ENCODE data around the gene ACOT13.
"Not testable (repeated sequence)": the region's sequence is repeated elsewhere in the genome, so short reads cannot be mapped to it uniquely, and the experiment has no call there.

ACOT13 gene

DNA sequence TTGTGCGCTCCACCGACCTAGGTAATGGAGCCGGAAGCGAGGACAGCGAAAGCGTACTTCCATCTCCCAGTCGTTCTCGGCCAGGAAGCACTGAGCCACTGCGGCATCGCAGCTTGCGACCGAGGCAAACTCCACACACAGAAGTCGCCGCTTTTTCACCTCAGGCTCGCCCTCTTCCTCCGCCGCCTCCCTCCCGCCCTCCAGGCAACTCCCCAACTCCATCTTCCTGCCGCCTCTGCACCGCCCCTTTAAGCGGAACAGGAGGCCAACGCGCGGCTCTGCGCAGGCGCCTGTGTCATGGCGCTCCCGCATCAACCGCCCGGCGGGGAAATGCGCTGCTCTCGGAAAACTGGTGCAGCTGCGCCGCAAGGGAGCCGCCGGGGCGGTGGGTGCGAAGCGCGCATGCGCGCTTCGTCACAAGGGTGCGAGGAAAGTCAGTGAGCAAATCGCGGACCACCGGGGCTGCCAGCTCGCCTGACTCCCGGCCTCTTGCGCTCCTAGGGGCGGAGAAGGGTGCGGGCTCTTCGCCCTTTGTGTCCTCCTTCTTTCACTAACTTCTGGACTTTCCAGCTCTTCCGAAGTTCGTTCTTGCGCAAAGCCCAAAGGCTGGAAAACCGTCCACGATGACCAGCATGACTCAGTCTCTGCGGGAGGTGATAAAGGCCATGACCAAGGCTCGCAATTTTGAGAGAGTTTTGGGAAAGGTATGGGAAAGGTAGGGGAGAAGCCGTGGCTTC is at the start of gene ACOT13, which contains the start of gene TDP2:
TSS of gene ACOT13 (plus strand) at position 437 of the 737 bp plus-strand sequence. CDS start at position 624, 187 bp downstream.
TSS of gene TDP2 (minus strand) at position 259 of the 737 bp plus-strand sequence. CDS start at position 222, 37 bp downstream.
- peak; percentile 85 to 91 for DNase-seq (ENCODE audit: low read depth in 2 of 2, low spot score in 1 of 2)

DNA sequence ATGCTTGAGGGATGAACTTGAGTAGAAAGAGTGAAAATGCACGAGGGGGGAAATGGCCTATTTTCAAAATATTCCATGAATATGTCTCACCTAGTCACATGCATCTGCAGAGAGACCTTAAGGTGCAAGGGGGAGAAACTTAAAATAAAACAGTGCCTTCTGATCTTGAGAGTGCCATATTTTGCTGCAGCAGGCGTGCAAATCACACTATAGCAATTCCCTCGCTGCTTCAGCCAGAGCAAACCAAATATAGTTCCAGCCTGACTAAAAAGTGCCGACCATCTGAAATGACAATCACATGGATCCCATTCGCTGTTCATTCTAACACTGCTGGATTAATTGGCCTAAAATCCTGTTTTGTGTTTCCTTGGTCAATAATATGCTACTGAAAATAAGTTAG is 47.2 kb upstream of the ACOT13 start:
- DNase-seq (ENCODE audit: low read depth in 2 of 2, low spot score in 1 of 2) = no peak

GRCh38 chr6:24620637-24621036 is 46.2 kb upstream of the ACOT13 start:
- DNase-seq (ENCODE audit: low read depth in 2 of 2, low spot score in 1 of 2) = no peak

DNA sequence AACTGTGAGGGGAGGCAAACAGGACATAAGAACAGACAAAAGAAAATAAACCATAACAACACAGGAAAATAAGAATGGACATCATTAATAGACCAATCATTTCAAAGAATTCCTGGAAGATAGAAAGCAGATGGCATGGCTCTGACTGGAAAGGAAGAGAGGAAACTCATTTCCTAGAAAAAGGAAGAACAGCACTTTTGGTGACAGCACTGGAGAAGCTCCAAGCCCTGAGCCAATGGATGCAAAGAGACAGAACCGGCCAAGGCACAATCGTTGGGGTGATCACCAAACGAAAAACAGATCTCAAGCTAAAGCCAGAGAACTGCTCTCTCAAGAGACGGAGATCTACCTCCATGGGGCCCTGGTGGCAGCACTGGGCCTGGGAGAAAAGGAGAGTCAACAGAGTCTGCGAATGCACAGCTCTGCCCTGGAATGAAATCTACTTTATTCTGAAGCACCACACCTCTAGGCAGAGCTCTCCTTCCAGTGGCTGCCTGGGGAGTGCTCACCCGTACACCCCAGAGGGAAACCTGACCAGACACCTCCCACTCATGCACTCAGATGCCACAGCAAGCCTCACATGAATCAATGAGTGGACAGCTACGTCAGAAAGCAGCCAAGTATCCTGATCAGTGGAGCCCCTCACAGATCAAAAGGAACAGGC is 45.1 kb upstream of the ACOT13 start:
- no peak for DNase-seq (ENCODE audit: low read depth in 2 of 2, low spot score in 1 of 2)

- no peak for DNase-seq (ENCODE audit: low read depth in 2 of 2, low spot score in 1 of 2)
Observed at GRCh38 chr6:24630856-24631505, 35.9 kb upstream of the ACOT13 start.

- no peak for DNase-seq (ENCODE audit: low read depth in 2 of 2, low spot score in 1 of 2)
Observed at GRCh38 chr6:24631671-24632070, 35.2 kb upstream of the ACOT13 start.

GRCh38 chr6:24632573-24632972 is 34.3 kb upstream of the ACOT13 start:
- DNase-seq (ENCODE audit: low read depth in 2 of 2, low spot score in 1 of 2) = no peak

- no peak for DNase-seq (ENCODE audit: low read depth in 2 of 2, low spot score in 1 of 2)
Observed at GRCh38 chr6:24636681-24637080, 30.2 kb upstream of the ACOT13 start.

DNA sequence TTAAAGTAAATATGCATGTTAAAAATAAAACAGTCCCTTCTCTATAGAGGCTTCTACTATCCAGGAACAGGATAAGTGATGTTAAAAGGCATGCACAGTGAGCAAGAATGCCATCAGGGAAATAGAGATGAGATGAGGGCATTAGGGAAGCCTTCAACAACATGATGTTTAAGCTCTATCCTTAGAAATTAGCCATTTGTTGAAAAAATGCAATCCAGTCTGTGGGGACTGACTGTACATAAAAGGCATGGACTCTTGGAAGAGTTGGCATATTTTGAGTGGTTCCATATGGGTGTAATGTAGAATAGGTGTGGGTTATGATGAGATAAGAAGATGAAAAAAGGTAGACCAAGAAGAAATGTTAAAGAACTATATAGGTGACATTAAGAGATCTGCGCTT is 26.7 kb upstream of the ACOT13 start:
- no peak for DNase-seq (ENCODE audit: low read depth in 2 of 2, low spot score in 1 of 2)

GRCh38 chr6:24640631-24641030 is 26.2 kb upstream of the ACOT13 start:
- not testable (repeated sequence) for DNase-seq (ENCODE audit: low read depth in 2 of 2, low spot score in 1 of 2)

DNA sequence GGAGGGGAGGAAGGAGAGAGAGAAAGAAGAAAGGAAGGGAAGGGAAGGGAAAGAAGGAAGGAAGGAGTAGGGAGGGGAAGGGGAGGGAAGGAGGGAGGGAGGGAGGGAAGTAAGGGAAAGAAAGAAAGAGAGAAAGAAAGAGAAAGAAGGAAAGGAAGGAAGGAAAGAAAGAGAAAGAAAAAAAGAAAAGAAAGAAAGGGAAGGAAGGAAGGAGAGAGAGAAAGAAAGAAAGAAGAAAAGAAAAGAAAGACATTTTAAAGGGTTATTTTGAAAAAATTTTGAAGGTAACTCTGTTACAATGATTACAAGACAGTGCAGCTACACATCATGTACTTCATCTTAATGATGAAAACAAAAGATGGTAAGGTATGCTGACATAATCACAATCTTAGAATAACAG is 24.8 kb upstream of the ACOT13 start:
- no peak for DNase-seq (ENCODE audit: low read depth in 2 of 2, low spot score in 1 of 2)

DNA sequence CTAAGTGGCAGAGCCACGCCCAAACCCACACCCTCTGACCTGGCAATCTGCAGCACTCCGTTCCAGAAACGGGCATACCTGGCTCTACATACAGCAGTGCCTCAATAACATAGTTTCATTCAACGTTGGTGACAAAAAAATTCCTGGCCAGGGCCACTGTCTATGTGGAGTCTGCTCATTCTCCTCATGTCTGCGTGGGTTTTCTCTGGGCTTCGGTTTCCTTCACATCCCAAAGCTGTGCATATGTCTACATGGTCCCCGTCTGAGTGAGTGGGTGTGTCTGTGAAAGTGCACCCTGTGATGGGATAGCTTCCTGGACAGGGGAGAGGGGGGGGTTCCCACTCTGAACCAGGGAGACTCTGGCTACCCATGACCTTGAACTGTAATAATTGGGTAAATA is 23.0 kb upstream of the ACOT13 start:
- no peak for DNase-seq (ENCODE audit: low read depth in 2 of 2, low spot score in 1 of 2)

- DNase-seq (ENCODE audit: low read depth in 2 of 2, low spot score in 1 of 2) = no peak
Observed at GRCh38 chr6:24644377-24644776, 22.5 kb upstream of the ACOT13 start.

GRCh38 chr6:24646771-24647170 is 20.1 kb upstream of the ACOT13 start:
- DNase-seq (ENCODE audit: low read depth in 2 of 2, low spot score in 1 of 2) = no peak

DNA sequence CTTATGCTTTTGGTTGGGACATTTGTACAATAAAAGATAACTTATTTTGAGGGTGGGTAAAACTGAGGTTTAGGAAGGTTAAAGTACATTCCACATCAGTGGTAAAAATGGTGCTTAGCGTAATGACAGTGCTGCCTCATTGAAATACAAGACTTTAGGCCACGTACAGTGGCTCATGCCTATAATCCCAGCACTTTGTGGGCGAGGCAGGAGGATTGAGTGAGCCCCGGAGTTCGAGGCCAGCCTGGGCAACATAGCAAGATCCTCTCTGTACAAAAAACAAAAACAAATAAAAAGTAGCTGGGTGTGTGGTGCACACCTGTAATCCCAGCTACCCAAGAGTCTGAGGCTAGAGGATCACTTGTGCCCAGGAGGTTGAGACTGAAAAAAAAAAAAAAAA is 18.6 kb upstream of the ACOT13 start:
- no peak for DNase-seq (ENCODE audit: low read depth in 2 of 2, low spot score in 1 of 2)

- DNase-seq (ENCODE audit: low read depth in 2 of 2, low spot score in 1 of 2) = no peak
Observed at GRCh38 chr6:24649691-24650090, 17.2 kb upstream of the ACOT13 start.

- no peak for DNase-seq (ENCODE audit: low read depth in 2 of 2, low spot score in 1 of 2)
Observed at GRCh38 chr6:24650365-24650764, 16.5 kb upstream of the ACOT13 start.

DNA sequence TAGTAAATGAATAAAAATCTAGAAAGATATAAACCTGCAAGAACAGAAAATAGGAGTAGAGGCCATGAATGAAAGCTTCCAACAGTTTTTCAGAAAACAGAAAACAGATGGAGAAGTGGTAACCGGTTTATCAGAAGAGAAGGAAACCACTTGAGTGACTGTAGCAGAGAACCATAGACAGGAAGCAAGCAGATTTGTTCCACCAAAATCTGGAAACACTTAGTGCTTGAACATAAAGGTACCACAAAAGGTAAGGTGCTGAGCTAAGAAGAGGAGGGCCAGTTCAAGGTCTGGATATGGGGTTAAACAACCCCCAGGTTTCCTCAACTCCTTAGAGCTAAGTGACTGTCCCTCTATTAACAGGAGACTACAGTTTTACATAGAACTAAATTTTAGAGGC is 11.7 kb upstream of the ACOT13 start:
- no peak for DNase-seq (ENCODE audit: low read depth in 2 of 2, low spot score in 1 of 2)

DNA sequence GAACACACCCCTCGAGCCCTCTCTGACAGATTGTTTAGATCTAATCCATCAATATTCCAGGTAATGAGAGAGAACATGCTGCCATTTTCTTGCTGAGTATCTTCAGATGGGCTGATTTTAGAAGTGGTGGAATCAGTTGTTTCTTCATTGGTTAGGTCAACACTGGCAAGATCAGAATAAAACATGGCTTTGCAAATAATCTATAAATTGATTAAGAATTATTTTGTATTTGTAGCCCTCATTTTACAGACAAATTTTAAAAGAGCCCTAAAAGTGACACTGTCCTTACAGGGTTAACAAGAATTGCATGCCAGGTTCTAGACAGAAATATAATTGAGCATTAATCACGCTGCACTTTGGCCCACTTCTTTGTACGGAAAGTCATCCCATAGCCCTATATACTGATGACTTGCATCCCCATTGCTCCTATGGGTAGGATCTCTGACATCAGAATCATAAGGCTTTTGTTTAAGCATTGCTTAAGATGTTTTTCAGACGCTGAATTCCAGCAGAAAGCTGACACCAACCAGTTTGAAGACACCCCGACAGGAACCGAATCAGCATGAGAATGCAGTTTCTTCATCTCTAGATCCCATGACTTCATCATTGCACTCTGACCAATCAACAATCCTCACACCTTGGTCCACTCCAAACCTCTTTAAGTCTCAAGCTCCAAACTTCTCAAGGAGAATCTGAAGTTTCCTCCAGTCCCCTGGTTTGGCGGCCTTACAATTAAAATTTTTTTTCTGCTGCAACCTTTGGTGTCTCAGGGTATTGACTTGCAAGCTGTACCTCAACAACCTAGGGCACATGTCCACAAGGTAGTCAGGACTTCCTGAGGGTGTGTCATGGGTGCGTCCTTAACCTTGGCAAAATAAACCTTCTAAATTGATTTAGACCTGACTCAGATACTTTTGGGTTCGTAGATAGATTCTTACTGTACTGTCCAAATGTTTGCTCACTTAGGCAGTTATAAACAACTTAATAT is 8.0 kb upstream of the ACOT13 start:
- DNase-seq (ENCODE audit: low read depth in 2 of 2, low spot score in 1 of 2) = no peak

DNA sequence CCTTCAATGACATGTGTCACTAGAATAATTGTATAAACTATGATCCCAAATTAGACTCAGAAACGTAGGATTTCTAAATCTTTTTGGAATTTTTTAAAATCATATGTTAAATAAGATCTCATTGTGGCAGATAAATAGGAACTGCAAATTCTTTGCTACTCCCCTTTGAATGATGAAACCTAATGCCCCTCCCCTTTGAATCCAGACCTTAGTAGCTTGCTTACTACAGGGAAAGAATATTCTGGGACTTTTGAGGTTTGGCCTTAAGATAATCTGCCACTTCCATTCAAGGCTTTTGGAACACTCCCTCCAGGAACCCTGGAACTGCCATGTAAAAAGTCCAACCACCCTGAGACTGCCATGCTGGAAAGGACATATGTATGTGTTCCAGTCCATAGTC is 7.3 kb upstream of the ACOT13 start:
- DNase-seq (ENCODE audit: low read depth in 2 of 2, low spot score in 1 of 2) = no peak

DNA sequence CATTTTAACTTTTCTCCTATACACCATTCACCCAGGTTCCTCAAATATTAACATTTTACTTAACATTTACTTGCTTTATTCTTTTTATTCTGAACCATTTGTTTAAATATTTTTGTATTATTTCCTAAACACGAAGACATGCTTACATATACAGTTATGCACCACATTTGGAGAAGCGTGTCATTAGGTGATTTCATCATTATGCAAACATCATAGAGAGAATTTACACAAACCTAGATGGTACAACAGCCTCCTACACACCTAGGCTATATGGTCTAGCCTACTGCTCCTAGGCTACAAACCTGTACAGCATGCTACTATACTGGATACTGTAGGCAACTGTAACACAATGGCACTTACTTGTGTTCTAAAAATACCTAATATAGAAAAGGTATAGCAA is 6.8 kb upstream of the ACOT13 start:
- no peak for DNase-seq (ENCODE audit: low read depth in 2 of 2, low spot score in 1 of 2)
